Activated CD8-positive, alpha-beta T cell treated with anti-CD3 and anti-CD28 coated beads for 36 hours (primary cell): Measurements from ENCODE around the gene CLPSL1. TPM values are rescaled to one million over a fixed set of nuclear protein-coding genes. Genes with fewer than 3 reads are reported as not detected.

ENCODE experiments used
- ATAC-seq: fragments of 200-7000 bp; cut with Tn5 transposase; one replicate; pipeline ENCODE4 v1.10.0; 2021; ENCODE audit warnings: mild to moderate bottlenecking, moderate library complexity
- CTCF ChIA-PET: fragments of 350-600 bp; sonication (Branson Sonifier 250); formaldehyde crosslinking; loops from one replicate; lab custom pipeline; 2021; ENCODE audit warnings: antibody characterized with exemption; lab: Charles Lee
- POLR2A ChIA-PET: fragments of 350-600 bp; sonication (Branson Sonifier 250); formaldehyde crosslinking; loops from one replicate; lab custom pipeline; 2021; ENCODE audit warnings: antibody characterized with exemption; lab: Charles Lee
- DNase-seq: peaks from one replicate; pipeline ENCODE4 v3.0.0-alpha.2; 2020
- H3K27ac Mint-ChIP-seq: one replicate; pipeline ENCODE4 v1.8.0; 2021; ENCODE audit warnings: mild to moderate bottlenecking, mixed read lengths
- H3K27me3 Mint-ChIP-seq: one replicate; pipeline ENCODE4 v1.8.0; 2021; ENCODE audit warnings: mixed read lengths
- H3K36me3 Mint-ChIP-seq: one replicate; pipeline ENCODE4 v1.8.0; 2021; ENCODE audit warnings: low read depth, mixed read lengths
- H3K4me1 Mint-ChIP-seq: one replicate; pipeline ENCODE4 v1.8.0; 2021; ENCODE audit warnings: low read depth, mixed read lengths
- H3K4me3 Mint-ChIP-seq: one replicate; pipeline ENCODE4 v1.8.0; 2021; ENCODE audit warnings: mild to moderate bottlenecking, moderate library complexity, mixed read lengths
- H3K9me3 Mint-ChIP-seq: one replicate; pipeline ENCODE4 v1.8.0; 2021; ENCODE audit warnings: mixed read lengths
- intact Hi-C: fragments of 100-400 bp; cut with micrococcal nuclease; formaldehyde crosslinking; loops from one replicate; pipeline ENCODE4 v1.10.0; 2022
- total RNA-seq, 2 experiments: library from RNA; stranded (reverse); gene quantifications; one replicate each; pipeline ENCODE4 v1.2.3, GENCODE V29; 2021
- TF ChIP-seq, protein P1 (sequence below): fragments of 200-600 bp; IDR thresholded peaks from one replicate; pipeline ENCODE4 v1.8.0; 2022; ENCODE audit warnings: antibody characterized with exemption, mild to moderate bottlenecking

Gene CLPSL1
- total RNA-seq, 2 experiments from 2014 or later, result not detected

DNA sequence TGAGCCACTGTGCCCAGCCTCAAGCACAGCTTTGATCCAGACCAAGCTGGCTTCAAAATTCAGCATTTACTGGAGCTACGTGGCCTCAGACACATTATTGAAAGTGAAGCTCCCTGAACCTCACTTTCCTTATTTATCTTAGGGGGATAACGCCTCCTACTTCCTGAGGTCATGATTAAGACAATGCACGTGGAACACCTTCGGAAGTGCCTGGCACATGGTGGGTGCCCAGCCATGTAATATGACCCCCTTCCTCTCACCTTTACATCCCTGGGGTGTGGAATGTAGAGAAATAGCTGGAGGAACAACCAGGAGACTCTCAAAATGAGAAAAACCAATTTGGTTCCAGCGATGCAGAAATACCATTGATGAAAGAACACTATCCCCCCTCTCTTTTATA is 17.9 kb downstream of the CLPSL1 start:
- Mint-ChIP-seq H3K4me1 (no peaks in the 10 kb centered on the region), H3K36me3 (no peaks in the 10 kb centered on the region), H3K27ac (no peak overlapping the region), H3K4me3 (no peak overlapping the region), H3K27me3 (no peaks in the 10 kb centered on the region), H3K9me3 (no peaks in the 10 kb centered on the region)
- ATAC-seq, result no peak
- POLR2A ChIA-PET, result no interaction called here
- intact Hi-C loops, result no loop called here
- CTCF ChIA-PET, result no interaction called here
- TF ChIP-seq, protein P1, sequence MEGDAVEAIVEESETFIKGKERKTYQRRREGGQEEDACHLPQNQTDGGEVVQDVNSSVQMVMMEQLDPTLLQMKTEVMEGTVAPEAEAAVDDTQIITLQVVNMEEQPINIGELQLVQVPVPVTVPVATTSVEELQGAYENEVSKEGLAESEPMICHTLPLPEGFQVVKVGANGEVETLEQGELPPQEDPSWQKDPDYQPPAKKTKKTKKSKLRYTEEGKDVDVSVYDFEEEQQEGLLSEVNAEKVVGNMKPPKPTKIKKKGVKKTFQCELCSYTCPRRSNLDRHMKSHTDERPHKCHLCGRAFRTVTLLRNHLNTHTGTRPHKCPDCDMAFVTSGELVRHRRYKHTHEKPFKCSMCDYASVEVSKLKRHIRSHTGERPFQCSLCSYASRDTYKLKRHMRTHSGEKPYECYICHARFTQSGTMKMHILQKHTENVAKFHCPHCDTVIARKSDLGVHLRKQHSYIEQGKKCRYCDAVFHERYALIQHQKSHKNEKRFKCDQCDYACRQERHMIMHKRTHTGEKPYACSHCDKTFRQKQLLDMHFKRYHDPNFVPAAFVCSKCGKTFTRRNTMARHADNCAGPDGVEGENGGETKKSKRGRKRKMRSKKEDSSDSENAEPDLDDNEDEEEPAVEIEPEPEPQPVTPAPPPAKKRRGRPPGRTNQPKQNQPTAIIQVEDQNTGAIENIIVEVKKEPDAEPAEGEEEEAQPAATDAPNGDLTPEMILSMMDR, result no peak
- DNase-seq, result no peak

DNA sequence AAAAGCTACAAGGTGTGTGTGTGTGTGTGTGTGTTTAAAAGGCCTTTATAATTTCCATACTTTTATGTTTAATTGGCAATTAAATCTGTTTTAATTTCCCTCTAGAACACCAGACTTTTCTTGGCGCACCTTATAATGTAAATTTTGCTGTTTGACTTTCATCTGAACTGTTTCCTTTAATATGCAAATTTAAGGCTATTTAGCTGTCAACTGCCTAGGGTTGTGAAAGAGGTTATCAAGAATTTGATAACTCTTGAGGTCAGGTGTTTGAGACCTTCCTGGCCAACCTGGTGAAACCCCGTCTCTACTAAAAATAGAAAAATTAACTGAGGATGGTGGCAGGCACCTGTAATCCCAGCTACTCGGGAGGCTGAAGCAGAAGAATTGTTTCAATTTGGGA is 20.3 kb downstream of the CLPSL1 start:
- H3K27ac Mint-ChIP-seq, result no peak overlapping the region
- POLR2A ChIA-PET, result no interaction called here
- ATAC-seq (no peak), DNase-seq (no peak)
- CTCF ChIA-PET, result no interaction called here
- H3K4me1 Mint-ChIP-seq, result no peaks in the 10 kb centered on the region
- no peak overlapping the region for H3K4me3 Mint-ChIP-seq
- peaks cover 3% of the 10 kb centered on the region for H3K27me3 Mint-ChIP-seq
- no peaks in the 10 kb centered on the region for H3K9me3 Mint-ChIP-seq
- intact Hi-C loops, result no loop called here
- TF ChIP-seq, protein P1, result no peak
- H3K36me3 Mint-ChIP-seq, result no peaks in the 10 kb centered on the region

DNA sequence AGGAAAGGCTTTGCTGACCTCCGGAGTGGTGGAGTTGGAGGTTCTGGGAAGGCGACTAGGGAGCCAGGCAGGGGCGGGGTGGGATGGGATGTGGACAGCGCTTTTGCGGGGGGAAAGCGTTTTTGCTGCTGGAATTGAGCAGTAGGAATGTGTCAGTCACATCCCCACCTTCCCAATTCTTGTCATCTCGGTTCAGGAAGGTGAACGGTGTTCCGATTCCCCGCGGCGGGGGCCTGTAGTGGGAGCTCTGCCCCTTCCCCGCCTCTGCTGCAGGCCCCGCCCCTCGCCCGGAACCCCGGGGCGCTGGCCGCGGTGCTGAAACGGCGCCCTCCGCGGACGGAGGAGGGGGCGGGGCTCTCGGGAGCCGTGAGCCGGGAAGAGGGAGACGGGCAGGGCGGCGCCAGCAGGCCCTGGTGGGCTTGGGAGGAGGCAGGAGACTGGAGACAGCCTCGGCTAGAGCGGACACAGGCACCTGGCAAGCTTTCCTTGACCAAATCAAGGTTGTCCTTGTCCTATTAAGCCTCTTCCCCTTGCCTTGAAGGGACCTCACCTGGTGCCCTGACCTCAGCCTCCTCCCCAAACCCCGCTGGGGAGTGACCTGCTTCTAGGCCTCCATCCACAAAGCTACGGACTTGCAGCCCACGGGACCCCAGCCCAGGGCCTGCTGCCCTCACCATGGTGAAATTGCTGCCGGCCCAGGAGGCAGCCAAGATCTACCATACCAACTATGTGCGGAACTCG is 24.3 kb downstream of the CLPSL1 start, which contains the start of gene LHFPL5:
Gene LHFPL5, plus strand, starts transcription at position 357 of the 741 bp plus-strand sequence. Its CDS starts 319 bp downstream, at position 676.
- TF ChIP-seq, protein P1, result no peak
- ATAC-seq (peak; percentile 91), DNase-seq (peak; percentile 49)
- H3K27me3 Mint-ChIP-seq, result peaks cover 9% of the 10 kb centered on the region
- no peaks in the 10 kb centered on the region for H3K9me3 Mint-ChIP-seq
- H3K4me1 Mint-ChIP-seq, result no peaks in the 10 kb centered on the region
- no peaks in the 10 kb centered on the region for H3K36me3 Mint-ChIP-seq
- ChIA-PET POLR2A (no interaction called here), CTCF (no interaction called here)
- no peak within 1 kb of the TSS for H3K27ac Mint-ChIP-seq
- intact Hi-C loops, result no loop called here
- no peak within 1 kb of the TSS for H3K4me3 Mint-ChIP-seq

DNA sequence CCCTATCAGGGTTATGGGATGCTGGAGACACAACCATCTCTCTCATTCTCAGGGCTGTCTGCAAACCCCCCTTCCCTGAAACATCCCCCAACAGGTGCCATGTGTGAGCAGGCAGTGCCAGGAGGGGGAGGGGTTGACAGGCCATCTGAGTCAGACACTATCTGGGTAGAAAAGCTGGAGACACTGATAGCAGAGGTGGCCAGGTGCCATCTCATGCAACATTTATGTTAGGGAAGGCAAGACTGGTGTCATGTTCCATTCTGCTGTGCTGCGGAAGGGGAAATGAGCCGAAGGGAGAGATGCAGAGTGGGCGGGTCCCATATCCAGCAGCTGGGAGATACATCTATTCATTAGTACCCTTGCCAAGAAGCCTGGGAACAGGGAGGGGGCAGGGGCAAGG is 27.9 kb downstream of the CLPSL1 start:
- no peak for ATAC-seq
- CTCF ChIA-PET, result no interaction called here
- Mint-ChIP-seq H3K27me3 (peaks cover 9% of the 10 kb centered on the region), H3K36me3 (no peaks in the 10 kb centered on the region), H3K4me3 (no peak overlapping the region), H3K9me3 (no peaks in the 10 kb centered on the region), H3K27ac (no peak overlapping the region), H3K4me1 (peaks cover 4% of the 10 kb centered on the region)
- TF ChIP-seq, protein P1, result no peak
- POLR2A ChIA-PET, result interaction anchor here (1.3 kb wide), 1 partner anchor 12 kb away, joined by 3 read pairs; no protein-coding TSS in a partner anchor
- intact Hi-C loops, result no loop called here
- DNase-seq, result no peak

DNA sequence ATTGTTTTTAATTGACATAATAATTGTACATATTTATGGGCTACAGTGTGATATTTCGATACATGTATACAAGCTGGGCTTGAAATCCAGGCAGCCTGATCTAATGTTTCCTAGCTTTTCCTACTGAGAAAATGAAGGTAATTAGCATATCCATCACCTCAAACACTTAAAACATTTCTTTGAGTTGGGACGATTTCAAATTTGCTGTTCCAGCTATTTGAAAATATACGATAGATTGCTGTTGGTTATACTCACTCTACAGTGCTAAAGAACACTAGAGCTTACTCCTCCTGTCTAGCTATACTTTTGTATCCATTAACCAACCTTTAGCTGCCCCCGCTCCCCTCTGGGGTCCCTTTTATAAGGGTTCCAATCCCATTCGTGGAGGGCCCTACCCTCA is 29.0 kb downstream of the CLPSL1 start:
- no peaks in the 10 kb centered on the region for H3K36me3 Mint-ChIP-seq
- no peaks in the 10 kb centered on the region for H3K9me3 Mint-ChIP-seq
- no peak overlapping the region for H3K4me3 Mint-ChIP-seq
- intact Hi-C loops, result no loop called here
- ATAC-seq (no peak), DNase-seq (no peak)
- ChIA-PET CTCF (interaction anchor here (1.1 kb wide), 1 partner anchor 74 kb away, joined by 3 read pairs; no protein-coding TSS in a partner anchor), POLR2A (no interaction called here)
- TF ChIP-seq, protein P1, result no peak
- peaks cover 9% of the 10 kb centered on the region for H3K27me3 Mint-ChIP-seq
- H3K27ac Mint-ChIP-seq, result no peak overlapping the region
- peaks cover 4% of the 10 kb centered on the region for H3K4me1 Mint-ChIP-seq
